Measurements from ENCODE around the gene KANK3. TPM values are rescaled to one million over a fixed set of nuclear protein-coding genes. Genes with fewer than 3 reads are reported as not detected.
"Not testable (repeated sequence)": the region's sequence is repeated elsewhere in the genome, so short reads cannot be mapped to it uniquely, and the experiment has no call there.

KANK3 gene
- polyA plus RNA-seq, 1 donor (not counting 4 experiments of a cell fraction or from before 2014, with no cell fraction given), result 0.16 TPM

- Histone ChIP-seq H4K20me1 (ENCODE audit: control insufficient read depth, extremely low read depth, insufficient read depth, low read length) (no peaks in the 10 kb centered on the region), H3K9me3 (ENCODE audit: control insufficient read depth, low read depth, low read length) (no peaks in the 10 kb centered on the region), H3K27me3 (ENCODE audit: control insufficient read depth, extremely low read depth, insufficient read depth, low read length) (no peaks in the 10 kb centered on the region), H3K27ac (ENCODE audit: control insufficient read depth, insufficient read depth, low read length) (no peak overlapping the region), H3K4me3 (ENCODE audit: control insufficient read depth in 2 of 3, extremely low read depth in 1 of 3, insufficient read depth in 2 of 3, low read depth in 1 of 3, low read length in 3 of 3) (no peak overlapping the region), H3K79me2 (ENCODE audit: control insufficient read depth, insufficient read depth, low read length) (peaks cover 18% of the 10 kb centered on the region), H2AFZ (ENCODE audit: control insufficient read depth, low read length) (no peak overlapping the region), H3K9ac (ENCODE audit: control insufficient read depth, extremely low read depth, insufficient read depth, low read length) (no peak overlapping the region), H3K4me1 (ENCODE audit: control insufficient read depth, extremely low read depth, insufficient read depth, low read length) (peaks cover 15% of the 10 kb centered on the region), H3K4me2 (ENCODE audit: control insufficient read depth, extremely low read depth, insufficient read depth, low read depth, low read length) (no peak overlapping the region), H3K9me1 (ENCODE audit: control insufficient read depth, extremely low read depth, insufficient read depth, low read length) (no peaks in the 10 kb centered on the region), H3K36me3 (ENCODE audit: control insufficient read depth in 2 of 2, extremely low read depth in 1 of 2, insufficient read depth in 2 of 2, low read length in 2 of 2) (peaks cover 12 to 18% of the 10 kb centered on the region in 2 experiments)
- FAIRE-seq (no peak), DNase-seq (ENCODE audit: low read depth, low spot score) (no peak)
- dilution Hi-C loops (cut with MboI; ENCODE audit: extremely low pct_ligation_motif_present, low sequenced_read_pairs), result no loop called here
- no peak for TF ChIP-seq EZH2 (IDR thresholded peaks at IDR 0.05; ENCODE audit: low read length)
- no peak for TF ChIP-seq CTCF (optimal IDR thresholded peaks at IDR 0.05 in 1 of 3, IDR thresholded peaks at IDR 0.05 in 1 of 3, conservative IDR thresholded peaks at IDR 0.05 in 1 of 3; ENCODE audit: extremely low read depth in 1 of 3, insufficient read depth in 2 of 3, low read length in 3 of 3)
Observed at GRCh38 chr19:8316351-8317125, 26.5 kb downstream of the KANK3 start.

- H3K9me1 ChIP-seq (ENCODE audit: control insufficient read depth, extremely low read depth, insufficient read depth, low read length); H2AFZ ChIP-seq (ENCODE audit: control insufficient read depth, low read length); H3K9me3 ChIP-seq (ENCODE audit: control insufficient read depth, low read depth, low read length); H3K4me3 ChIP-seq (ENCODE audit: control insufficient read depth in 2 of 3, extremely low read depth in 1 of 3, insufficient read depth in 2 of 3, low read depth in 1 of 3, low read length in 3 of 3); H3K27me3 ChIP-seq (ENCODE audit: control insufficient read depth, extremely low read depth, insufficient read depth, low read length); H3K79me2 ChIP-seq (ENCODE audit: control insufficient read depth, insufficient read depth, low read length); FAIRE-seq; H3K9ac ChIP-seq (ENCODE audit: control insufficient read depth, extremely low read depth, insufficient read depth, low read length); H3K4me2 ChIP-seq (ENCODE audit: control insufficient read depth, extremely low read depth, insufficient read depth, low read depth, low read length); dilution Hi-C loops (cut with MboI; ENCODE audit: extremely low pct_ligation_motif_present, low sequenced_read_pairs); DNase-seq (ENCODE audit: low read depth, low spot score); H3K27ac ChIP-seq (ENCODE audit: control insufficient read depth, insufficient read depth, low read length); H4K20me1 ChIP-seq (ENCODE audit: control insufficient read depth, extremely low read depth, insufficient read depth, low read length): not testable (repeated sequence)
- Histone ChIP-seq H3K36me3 (ENCODE audit: control insufficient read depth in 2 of 2, extremely low read depth in 1 of 2, insufficient read depth in 2 of 2, low read length in 2 of 2) (peaks cover 15 to 26% of the 10 kb centered on the region in 2 experiments), H3K4me1 (ENCODE audit: control insufficient read depth, extremely low read depth, insufficient read depth, low read length) (peaks cover 12% of the 10 kb centered on the region)
Observed at GRCh38 chr19:8314981-8315640, 28.0 kb downstream of the KANK3 start.

All from keratinocyte (primary cell).